ENCODE data around the gene C19orf81.
"Not testable (repeated sequence)": the region's sequence is repeated elsewhere in the genome, so short reads cannot be mapped to it uniquely, and the experiment has no call there.

C19orf81 gene

GRCh38 chr19:50649433-50650391 lies at the start of gene C19orf81:
C19orf81 (plus strand) TSS chr19:50649445; CDS start chr19:50649445, 0 bp downstream.
- TF ChIP-seq CTCF (IDR thresholded peaks at IDR 0.05; ENCODE audit: control insufficient read depth, insufficient read depth, low read depth, low read length, missing control alignments), result no peak
- H3K4me3 ChIP-seq (ENCODE audit: control insufficient read depth, low read depth, low read length), result no peak within 1 kb of the TSS
- DNase-seq (ENCODE audit: low read depth), result no peak

- no peak for TF ChIP-seq CTCF (IDR thresholded peaks at IDR 0.05; ENCODE audit: control insufficient read depth, insufficient read depth, low read depth, low read length, missing control alignments)
- no peak overlapping the region for H3K4me3 ChIP-seq (ENCODE audit: control insufficient read depth, low read depth, low read length)
- DNase-seq (ENCODE audit: low read depth), result no peak
Measured at GRCh38 chr19:50601407-50602088, 47.7 kb upstream of the C19orf81 start.

GRCh38 chr19:50602089-50602422 lies 47.2 kb upstream of the C19orf81 start:
- no peak overlapping the region for H3K4me3 ChIP-seq (ENCODE audit: control insufficient read depth, low read depth, low read length)
- TF ChIP-seq CTCF (IDR thresholded peaks at IDR 0.05; ENCODE audit: control insufficient read depth, insufficient read depth, low read depth, low read length, missing control alignments), result no peak
- no peak for DNase-seq (ENCODE audit: low read depth)

- no peak overlapping the region for H3K4me3 ChIP-seq (ENCODE audit: control insufficient read depth, low read depth, low read length)
- DNase-seq (ENCODE audit: low read depth), result no peak
- no peak for TF ChIP-seq CTCF (IDR thresholded peaks at IDR 0.05; ENCODE audit: control insufficient read depth, insufficient read depth, low read depth, low read length, missing control alignments)
Measured at GRCh38 chr19:50602496-50602895, 46.7 kb upstream of the C19orf81 start.

GRCh38 chr19:50602935-50603334 lies 46.3 kb upstream of the C19orf81 start:
- no peak for TF ChIP-seq CTCF (IDR thresholded peaks at IDR 0.05; ENCODE audit: control insufficient read depth, insufficient read depth, low read depth, low read length, missing control alignments)
- no peak overlapping the region for H3K4me3 ChIP-seq (ENCODE audit: control insufficient read depth, low read depth, low read length)
- no peak for DNase-seq (ENCODE audit: low read depth)

GRCh38 chr19:50604264-50605073 lies 44.8 kb upstream of the C19orf81 start:
- not testable (repeated sequence) for DNase-seq (ENCODE audit: low read depth); H3K4me3 ChIP-seq (ENCODE audit: control insufficient read depth, low read depth, low read length)

- DNase-seq (ENCODE audit: low read depth); H3K4me3 ChIP-seq (ENCODE audit: control insufficient read depth, low read depth, low read length): not testable (repeated sequence)
Measured at GRCh38 chr19:50606059-50606836, 43.0 kb upstream of the C19orf81 start.
